ENCODE results near the gene CTRB1. TPM values are rescaled to one million over a fixed set of nuclear protein-coding genes. Genes with fewer than 3 reads are reported as not detected.

Gene CTRB1
- total RNA-seq, 1 donor from 2014 or later, result not detected

- no peak for ATAC-seq (ENCODE audit: poor library complexity)
- intact Hi-C loops (cut with DNase I), result no loop called here
- no peak for DNase-seq
These were observed 30.0 kb downstream of the CTRB1 start for GRCh38 chr16:75248536-75249380.

GRCh38 chr16:75249441-75249840 is 30.7 kb downstream of the CTRB1 start:
- intact Hi-C loops (cut with DNase I), result no loop called here
- no peak for DNase-seq
- no peak for ATAC-seq (ENCODE audit: poor library complexity)

GRCh38 chr16:75250089-75250808 is 31.5 kb downstream of the CTRB1 start:
- ATAC-seq (ENCODE audit: poor library complexity) (peak; percentile 54), DNase-seq (peak; percentile 59)
- intact Hi-C loops (cut with DNase I), result no loop called here

GRCh38 chr16:75250809-75251279 is 32.1 kb downstream of the CTRB1 start:
- DNase-seq (peak; percentile 54), ATAC-seq (ENCODE audit: poor library complexity) (peak; percentile 13)
- intact Hi-C loops (cut with DNase I), result no loop called here

- ATAC-seq (ENCODE audit: poor library complexity) (peak; percentile 77), DNase-seq (peak; percentile 94)
- intact Hi-C loops (cut with DNase I), result no loop called here
These were observed 32.7 kb downstream of the CTRB1 start, which contains the start of gene BCAR1 for GRCh38 chr16:75251280-75252048. Gene BCAR1 (minus strand): TSS chr16:75251624. CDS start chr16:75251482, 142 bp downstream.

- intact Hi-C loops (cut with DNase I), result no loop called here
- ATAC-seq (ENCODE audit: poor library complexity), result no peak
- peak; percentile 40 for DNase-seq
These were observed 33.5 kb downstream of the CTRB1 start for GRCh38 chr16:75252049-75252864.

GRCh38 chr16:75252946-75253911 is 34.4 kb downstream of the CTRB1 start:
- intact Hi-C loops (cut with DNase I), result no loop called here
- DNase-seq (no peak), ATAC-seq (ENCODE audit: poor library complexity) (no peak)

- DNase-seq (no peak), ATAC-seq (ENCODE audit: poor library complexity) (no peak)
- intact Hi-C loops (cut with DNase I), result no loop called here
These were observed 35.6 kb downstream of the CTRB1 start for GRCh38 chr16:75254359-75254837.

- ATAC-seq (ENCODE audit: poor library complexity), result no peak
- intact Hi-C loops (cut with DNase I), result no loop called here
- DNase-seq, result peak; percentile 57
These were observed 37.3 kb downstream of the CTRB1 start for GRCh38 chr16:75256059-75256571.

GRCh38 chr16:75256696-75257343 is 38.0 kb downstream of the CTRB1 start:
- peak; percentile 58 for DNase-seq
- intact Hi-C loops (cut with DNase I), result no loop called here
- ATAC-seq (ENCODE audit: poor library complexity), result peak; percentile 30

GRCh38 chr16:75257886-75258806 is 39.4 kb downstream of the CTRB1 start:
- no peak for ATAC-seq (ENCODE audit: poor library complexity)

GRCh38 chr16:75258807-75259141 is 40.0 kb downstream of the CTRB1 start:
- ATAC-seq (ENCODE audit: poor library complexity), result no peak
- DNase-seq, result no peak
- intact Hi-C loops (cut with DNase I), result no loop called here

More at GRCh38 chr16:75257886-75258806, 39.4 kb downstream of the CTRB1 start:
- intact Hi-C loops (cut with DNase I), result no loop called here
- DNase-seq, result no peak

- DNase-seq, result no peak
- no peak for ATAC-seq (ENCODE audit: poor library complexity)
- intact Hi-C loops (cut with DNase I), result loop anchor here (5.0 kb wide), 1 partner anchor 46 kb away; no protein-coding TSS in a partner anchor
These were observed 42.2 kb downstream of the CTRB1 start for GRCh38 chr16:75260851-75261589.

- intact Hi-C loops (cut with DNase I), result loop anchor here (5.0 kb wide), 1 partner anchor 46 kb away; no protein-coding TSS in a partner anchor
- DNase-seq (no peak), ATAC-seq (ENCODE audit: poor library complexity) (no peak)
These were observed 42.8 kb downstream of the CTRB1 start for GRCh38 chr16:75261590-75262078.

Data from Right ventricle myocardium superior (tissue), 1 donor.